ENCODE measurements around the gene GABRG2.

- TF ChIP-seq CTCF (IDR thresholded peaks at IDR 0.05) (no peak), POLR2AphosphoS5 (IDR thresholded peaks at IDR 0.05; ENCODE audit: low read depth, low read length) (no peak), REST (IDR thresholded peaks at IDR 0.05; ENCODE audit: insufficient read depth in 1 of 2, low read depth in 2 of 2, low read length in 1 of 2) (no peak), TCF7L2 (IDR thresholded peaks at IDR 0.05; ENCODE audit: low read depth, low read length) (no peak), SIN3A (IDR thresholded peaks at IDR 0.05; ENCODE audit: borderline replicate concordance, insufficient read depth, low read depth, low read length) (no peak)
Observed at GRCh38 chr5:162026803-162027202, 40.8 kb upstream of the GABRG2 start.
